ENCODE results near the gene RGS3. TPM values are rescaled to one million over a fixed set of nuclear protein-coding genes. Genes with fewer than 3 reads are reported as not detected.
A peak's percentile ranks its signal among the peaks of the same experiment; 100 is the strongest.

RGS3 gene
- total RNA-seq, 2 experiments from 2014 or later: 68.9 to 77.2 TPM

DNA sequence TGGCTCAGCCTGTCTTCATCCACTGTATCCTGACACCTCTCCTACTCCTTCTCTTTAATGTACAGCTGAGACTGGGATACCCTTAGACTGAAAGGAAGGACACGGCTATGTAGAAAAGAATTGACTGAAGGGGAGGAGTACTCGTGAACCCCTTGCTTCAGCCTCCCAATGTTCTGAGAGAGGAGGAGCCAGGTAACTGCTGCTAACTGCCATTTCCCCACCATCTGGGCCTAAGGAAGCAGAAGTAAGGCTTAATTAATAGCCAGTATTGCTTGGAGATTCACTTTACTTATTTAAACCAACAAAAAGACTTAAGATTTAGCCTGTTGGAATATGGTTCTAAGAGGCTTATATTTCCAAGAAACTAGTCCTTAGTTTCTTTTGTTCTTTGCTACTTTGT lies 18.8 kb upstream of the RGS3 start:
- CTCF ChIA-PET: interaction anchor here (1.4 to 10.0 kb wide), 8 partner anchors 10 to 217 kb away, joined by 4 to 169 read pairs (median 18); no protein-coding TSS in a partner anchor

DNA sequence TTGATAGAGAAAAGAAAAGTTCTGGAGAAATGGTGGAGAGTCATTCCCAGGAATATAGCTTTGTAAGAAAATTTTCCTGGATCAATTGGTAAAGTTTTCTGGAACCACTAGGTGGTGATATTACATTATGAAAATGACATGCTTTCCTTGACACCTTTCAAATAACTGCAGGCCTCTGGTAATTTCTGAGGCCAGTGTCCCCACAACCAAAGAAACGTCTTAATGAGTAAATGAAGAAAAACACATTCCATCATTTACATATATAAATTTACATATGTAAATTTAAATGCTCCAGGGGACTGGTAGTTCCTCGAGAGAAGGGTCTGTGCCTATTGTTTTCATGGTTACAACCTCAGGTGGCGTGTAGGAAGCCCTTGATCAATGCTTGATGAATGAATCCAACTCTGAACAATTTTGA lies 17.2 kb upstream of the RGS3 start:
- Mint-ChIP-seq H3K36me3 (ENCODE audit: low read depth) (no peaks in the 10 kb centered on the region), H3K4me1 (ENCODE audit: low read depth) (peaks cover 3% of the 10 kb centered on the region), H3K9me3 (ENCODE audit: insufficient read depth) (no peaks in the 10 kb centered on the region), H3K4me3 (no peak overlapping the region), H3K27me3 (ENCODE audit: low read depth) (no peaks in the 10 kb centered on the region), H3K27ac (no peak overlapping the region)
- ATAC-seq: no peak
- ChIA-PET POLR2A (interaction anchor here (1.1 kb wide), 1 partner anchor 135 kb away, joined by 4 read pairs; no protein-coding TSS in a partner anchor), CTCF (interaction anchor here (0.7 to 10.0 kb wide), 39 partner anchors 9 to 235 kb away, joined by 3 to 169 read pairs (median 4); partner anchors contain the start of genes ALAD, C9orf43, CDC26 and POLE3)
- DNase-seq: peak; percentile 31

More for the DNA sequence above, 18.8 kb upstream of the RGS3 start:
- DNase-seq (no peak), ATAC-seq (no peak)
- no peaks in the 10 kb centered on the region for H3K27me3 Mint-ChIP-seq (ENCODE audit: low read depth)
- peaks cover 3% of the 10 kb centered on the region for H3K4me1 Mint-ChIP-seq (ENCODE audit: low read depth)
- no peaks in the 10 kb centered on the region for H3K9me3 Mint-ChIP-seq (ENCODE audit: insufficient read depth)
- no peaks in the 10 kb centered on the region for H3K36me3 Mint-ChIP-seq (ENCODE audit: low read depth)
- no peak overlapping the region for H3K27ac Mint-ChIP-seq
- POLR2A ChIA-PET: no interaction called here
- no peak overlapping the region for H3K4me3 Mint-ChIP-seq

DNA sequence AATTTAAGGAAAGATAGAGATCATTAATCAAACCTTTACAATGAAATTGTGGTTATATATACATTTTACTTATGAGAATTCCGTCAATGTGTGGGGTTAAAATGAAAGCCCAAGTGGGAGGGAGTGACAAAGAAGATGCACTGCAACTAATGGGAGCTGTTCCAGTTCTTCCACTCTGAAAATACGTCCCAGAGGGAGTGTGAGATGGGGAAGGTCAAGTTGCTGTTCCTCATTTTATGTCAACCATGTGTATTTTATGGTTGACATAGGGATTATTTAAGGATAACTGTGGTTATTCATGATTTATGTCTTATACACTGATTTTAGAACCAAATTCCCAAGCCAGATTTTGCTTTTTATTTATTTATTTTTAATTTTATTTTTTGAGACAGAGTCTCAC lies 14.2 kb upstream of the RGS3 start:
- H3K4me1 Mint-ChIP-seq (ENCODE audit: low read depth): peaks cover 3% of the 10 kb centered on the region
- no peaks in the 10 kb centered on the region for H3K9me3 Mint-ChIP-seq (ENCODE audit: insufficient read depth)
- ChIA-PET POLR2A (no interaction called here), CTCF (interaction anchor here (1.8 to 10.0 kb wide), 3 partner anchors 133 to 207 kb away, joined by 6 to 169 read pairs (median 10); no protein-coding TSS in a partner anchor)
- ATAC-seq (no peak), DNase-seq (no peak)
- no peaks in the 10 kb centered on the region for H3K36me3 Mint-ChIP-seq (ENCODE audit: low read depth)
- H3K4me3 Mint-ChIP-seq: no peak overlapping the region
- H3K27ac Mint-ChIP-seq: no peak overlapping the region
- no peaks in the 10 kb centered on the region for H3K27me3 Mint-ChIP-seq (ENCODE audit: low read depth)

DNA sequence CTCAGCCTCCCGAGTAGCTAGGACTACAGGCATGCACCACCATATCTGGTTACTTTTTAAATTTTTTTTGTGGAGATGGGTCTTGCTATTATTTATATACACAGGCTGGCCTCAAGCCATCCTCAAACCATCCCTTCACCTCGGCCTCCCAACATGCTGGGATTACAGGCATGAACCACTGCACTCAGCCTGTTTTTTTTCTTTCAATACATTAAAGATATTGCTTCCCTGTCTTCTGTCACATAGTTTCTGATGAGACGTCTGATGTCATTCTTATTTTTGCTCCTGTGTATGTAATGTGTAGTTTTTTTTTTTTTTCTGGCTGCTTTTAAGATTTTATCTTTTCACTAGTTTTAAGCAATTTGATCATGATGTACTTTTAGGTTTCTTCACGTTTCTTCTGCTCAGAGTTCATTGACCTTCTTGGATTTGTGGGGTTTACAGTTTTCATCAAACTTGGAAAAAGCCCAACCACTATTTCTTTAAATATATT lies 11.4 kb upstream of the RGS3 start:
- Mint-ChIP-seq H3K4me1 (ENCODE audit: low read depth) (peaks cover 8% of the 10 kb centered on the region), H3K27ac (no peak overlapping the region), H3K9me3 (ENCODE audit: insufficient read depth) (no peaks in the 10 kb centered on the region), H3K27me3 (ENCODE audit: low read depth) (no peaks in the 10 kb centered on the region), H3K36me3 (ENCODE audit: low read depth) (no peaks in the 10 kb centered on the region), H3K4me3 (no peak overlapping the region)
- DNase-seq (no peak), ATAC-seq (no peak)
- CTCF ChIA-PET: interaction anchor here (0.6 to 10.0 kb wide), 6 partner anchors 45 to 204 kb away, joined by 3 to 169 read pairs (median 7); no protein-coding TSS in a partner anchor
- POLR2A ChIA-PET: no interaction called here

DNA sequence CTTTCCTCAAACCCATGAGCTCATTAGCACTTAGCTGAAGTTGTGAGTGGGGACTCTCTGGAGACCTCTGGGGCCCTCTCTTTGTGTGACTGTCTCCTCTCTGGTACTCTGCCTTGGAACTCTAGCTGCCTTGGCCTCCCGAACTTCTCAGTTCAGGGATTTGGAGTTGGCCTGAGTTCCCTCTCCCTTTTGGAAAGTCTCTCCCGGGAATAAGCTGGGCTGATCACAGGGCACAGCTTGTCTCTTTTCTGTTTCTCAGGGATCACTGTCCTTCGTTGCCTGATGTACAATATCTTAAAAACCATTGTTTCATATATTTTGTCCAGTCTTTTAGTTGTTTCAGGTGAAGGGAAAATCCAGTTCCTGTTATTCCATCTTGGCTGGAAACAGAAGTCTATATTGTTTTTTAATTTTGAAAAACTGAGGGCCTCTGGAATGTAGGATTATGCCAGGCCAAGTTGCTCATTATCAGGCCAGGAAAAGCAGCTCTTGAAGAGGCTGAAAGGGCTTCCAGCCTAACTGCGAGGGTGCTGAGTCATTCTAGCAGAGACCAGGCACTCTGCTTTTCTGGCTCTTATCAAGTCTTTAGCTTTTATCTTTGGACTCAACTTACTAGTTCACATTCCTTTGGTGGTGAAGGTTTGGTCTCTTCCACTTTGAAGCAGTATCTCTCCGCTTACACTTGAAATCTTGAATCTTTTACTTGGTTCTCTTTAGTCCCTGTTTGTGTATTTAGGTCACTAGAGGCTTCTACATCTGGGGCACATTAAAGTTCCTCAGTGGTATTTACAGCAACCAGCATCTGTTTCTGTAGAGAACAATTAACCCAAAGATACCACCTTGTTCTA lies 8.4 kb upstream of the RGS3 start:
- peaks cover 11% of the 10 kb centered on the region for H3K4me1 Mint-ChIP-seq (ENCODE audit: low read depth)
- no peaks in the 10 kb centered on the region for H3K36me3 Mint-ChIP-seq (ENCODE audit: low read depth)
- no peak for ATAC-seq
- no peaks in the 10 kb centered on the region for H3K9me3 Mint-ChIP-seq (ENCODE audit: insufficient read depth)
- H3K4me3 Mint-ChIP-seq: no peak overlapping the region
- H3K27me3 Mint-ChIP-seq (ENCODE audit: low read depth): no peaks in the 10 kb centered on the region
- DNase-seq: no peak
- H3K27ac Mint-ChIP-seq: no peak overlapping the region
- ChIA-PET CTCF (interaction anchor here (0.6 to 3.2 kb wide), 14 partner anchors 9 to 203 kb away, joined by 3 to 16 read pairs (median 4); partner anchors contain the start of gene ALAD), POLR2A (interaction anchor here (1.2 kb wide), 1 partner anchor 134 kb away, joined by 4 read pairs; no protein-coding TSS in a partner anchor)

DNA sequence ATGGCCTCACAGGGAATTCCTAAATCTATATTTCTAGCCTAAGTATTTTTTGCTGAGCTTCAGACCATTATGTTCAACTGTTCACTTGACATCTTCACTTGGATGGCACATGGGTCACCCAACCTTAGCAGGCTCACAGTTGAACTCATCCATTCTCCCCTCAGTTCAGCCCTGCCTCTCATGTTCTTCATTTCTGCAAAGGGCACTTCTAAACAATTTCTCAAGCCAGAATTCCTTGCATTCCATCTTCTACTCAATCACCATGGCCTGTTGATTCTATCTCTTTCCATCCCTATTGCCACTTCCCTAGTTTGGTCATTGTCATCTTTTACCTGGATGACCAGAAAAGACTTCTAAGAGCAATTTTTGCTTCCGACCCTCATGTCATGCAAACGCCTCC lies 7.3 kb upstream of the RGS3 start:
- H3K27me3 Mint-ChIP-seq (ENCODE audit: low read depth): no peaks in the 10 kb centered on the region

DNA sequence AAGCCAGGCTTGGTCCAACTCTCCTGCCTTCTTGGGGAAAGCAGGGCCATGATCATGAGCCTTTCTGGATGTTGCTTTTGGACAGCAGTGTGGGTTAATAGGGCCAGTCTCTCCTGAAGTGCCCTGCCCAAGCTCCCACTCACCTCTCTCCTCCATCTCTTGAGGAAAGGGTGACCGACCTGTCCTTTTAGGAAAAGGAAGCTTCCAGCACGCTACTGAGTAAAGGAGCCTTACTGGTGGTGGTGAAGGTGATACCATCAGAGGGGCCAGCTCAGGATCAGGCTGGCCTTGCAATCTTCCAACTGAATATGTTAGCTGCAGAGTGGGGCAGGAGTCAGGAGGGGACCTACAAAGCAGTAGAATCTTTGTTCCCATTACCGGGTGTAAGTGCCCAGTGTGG lies 2.2 kb upstream of the RGS3 start:
- DNase-seq (no peak), ATAC-seq (no peak)
- H3K27ac Mint-ChIP-seq: no peak overlapping the region
- ChIA-PET POLR2A (no interaction called here), CTCF (interaction anchor here (0.7 kb wide), 1 partner anchor 121 kb away, joined by 3 read pairs; no protein-coding TSS in a partner anchor)
- H3K4me3 Mint-ChIP-seq: no peak overlapping the region
- no peaks in the 10 kb centered on the region for H3K27me3 Mint-ChIP-seq (ENCODE audit: low read depth)
- no peaks in the 10 kb centered on the region for H3K9me3 Mint-ChIP-seq (ENCODE audit: insufficient read depth)
- no peaks in the 10 kb centered on the region for H3K36me3 Mint-ChIP-seq (ENCODE audit: low read depth)
- H3K4me1 Mint-ChIP-seq (ENCODE audit: low read depth): peaks cover 9% of the 10 kb centered on the region

More for the DNA sequence above, 7.3 kb upstream of the RGS3 start:
- no peak for DNase-seq
- no peak overlapping the region for H3K4me3 Mint-ChIP-seq
- no peaks in the 10 kb centered on the region for H3K36me3 Mint-ChIP-seq (ENCODE audit: low read depth)
- no peak overlapping the region for H3K27ac Mint-ChIP-seq
- H3K4me1 Mint-ChIP-seq (ENCODE audit: low read depth): peaks cover 11% of the 10 kb centered on the region
- ATAC-seq: no peak
- ChIA-PET POLR2A (no interaction called here), CTCF (interaction anchor here (1.4 to 3.2 kb wide), 4 partner anchors 10 to 199 kb away, joined by 3 to 16 read pairs (median 10); no protein-coding TSS in a partner anchor)
- H3K9me3 Mint-ChIP-seq (ENCODE audit: insufficient read depth): no peaks in the 10 kb centered on the region

DNA sequence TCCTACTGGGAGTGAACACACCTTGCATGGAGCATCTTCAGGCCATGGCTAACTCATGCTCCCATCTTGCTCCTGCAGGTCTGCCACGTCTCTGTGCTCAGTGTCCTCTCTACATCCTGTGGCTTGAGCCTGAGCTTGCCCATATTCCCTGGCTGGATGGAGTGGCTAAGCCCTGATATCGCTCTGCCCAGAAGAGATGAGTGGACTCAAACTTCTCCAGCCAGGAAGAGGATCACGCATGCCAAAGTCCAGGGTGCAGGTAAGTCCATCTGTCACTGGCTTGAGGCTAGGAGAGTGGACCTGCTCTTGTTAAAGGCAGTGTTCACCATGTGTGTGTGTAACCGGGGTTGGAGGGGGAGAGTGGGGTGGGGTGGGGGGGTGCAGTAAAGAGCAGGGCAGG lies 1.6 kb upstream of the RGS3 start:
- Mint-ChIP-seq H3K4me3 (no peak overlapping the region), H3K36me3 (ENCODE audit: low read depth) (no peaks in the 10 kb centered on the region), H3K4me1 (ENCODE audit: low read depth) (peaks cover 9% of the 10 kb centered on the region), H3K27ac (no peak overlapping the region), H3K9me3 (ENCODE audit: insufficient read depth) (no peaks in the 10 kb centered on the region), H3K27me3 (ENCODE audit: low read depth) (no peaks in the 10 kb centered on the region)
- DNase-seq: no peak
- no peak for ATAC-seq
- ChIA-PET CTCF (no interaction called here), POLR2A (no interaction called here)

DNA sequence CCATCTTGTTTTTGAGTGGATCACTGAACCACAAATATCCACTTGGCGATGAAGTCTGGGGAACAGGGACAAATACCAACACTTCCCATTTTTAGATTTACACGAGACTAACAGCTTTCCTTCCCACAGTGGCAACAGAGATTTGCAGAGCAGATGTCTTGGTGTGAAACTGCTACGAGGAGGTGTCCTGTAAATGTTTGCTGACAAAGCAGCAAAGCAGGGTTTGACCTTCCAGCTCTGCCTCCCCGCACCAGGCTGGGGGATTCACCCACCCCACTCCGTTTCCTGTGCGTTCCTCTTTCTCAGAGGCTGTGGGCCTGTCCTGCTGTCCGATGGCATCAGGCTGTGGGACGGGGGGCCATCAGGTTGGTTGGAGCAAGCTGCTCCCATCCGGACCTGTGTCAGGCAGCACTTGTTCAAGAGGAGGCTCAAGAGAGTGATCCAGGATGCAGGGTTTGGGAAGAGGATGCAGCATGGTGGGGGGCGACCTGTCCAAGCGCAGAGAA lies 693 bp upstream of the RGS3 start:
- Mint-ChIP-seq H3K4me1 (ENCODE audit: low read depth) (peaks cover 6% of the 10 kb centered on the region), H3K9me3 (ENCODE audit: insufficient read depth) (no peaks in the 10 kb centered on the region), H3K36me3 (ENCODE audit: low read depth) (peaks cover 2% of the 10 kb centered on the region), H3K27me3 (ENCODE audit: low read depth) (no peaks in the 10 kb centered on the region), H3K4me3 (no peak overlapping the region), H3K27ac (no peak overlapping the region)
- DNase-seq (no peak), ATAC-seq (no peak)
- POLR2A ChIA-PET: no interaction called here
- CTCF ChIA-PET: no interaction called here

DNA sequence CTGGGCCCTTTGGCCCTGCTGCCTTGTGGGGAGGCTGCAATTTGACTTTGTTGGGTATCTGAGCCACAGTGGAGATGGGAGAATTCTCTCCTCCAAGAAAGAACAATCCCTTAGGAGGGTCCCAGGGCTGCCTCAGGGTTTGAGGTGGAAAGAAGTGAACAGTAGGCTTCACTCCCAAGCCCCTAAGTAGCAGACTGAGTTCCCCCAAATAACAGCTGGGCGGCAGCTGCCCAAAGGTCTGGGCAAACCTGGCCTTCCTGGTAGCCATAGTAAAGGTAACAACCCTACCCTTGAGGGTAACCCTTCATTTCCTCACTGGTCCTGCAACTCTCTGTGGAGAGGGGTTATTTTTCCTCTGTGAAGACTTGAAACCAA lies 746 bp downstream of the RGS3 start:
- ATAC-seq (no peak), DNase-seq (no peak)
- ChIA-PET POLR2A (no interaction called here), CTCF (interaction anchor here (1.3 kb wide), 1 partner anchor 18 kb away, joined by 4 read pairs; no protein-coding TSS in a partner anchor)
- H3K36me3 Mint-ChIP-seq (ENCODE audit: low read depth): peaks cover 2% of the 10 kb centered on the region
- peaks cover 6% of the 10 kb centered on the region for H3K4me1 Mint-ChIP-seq (ENCODE audit: low read depth)
- H3K27me3 Mint-ChIP-seq (ENCODE audit: low read depth): no peaks in the 10 kb centered on the region
- H3K9me3 Mint-ChIP-seq (ENCODE audit: insufficient read depth): no peaks in the 10 kb centered on the region
- H3K27ac Mint-ChIP-seq: no peak overlapping the region
- H3K4me3 Mint-ChIP-seq: no peak overlapping the region

DNA sequence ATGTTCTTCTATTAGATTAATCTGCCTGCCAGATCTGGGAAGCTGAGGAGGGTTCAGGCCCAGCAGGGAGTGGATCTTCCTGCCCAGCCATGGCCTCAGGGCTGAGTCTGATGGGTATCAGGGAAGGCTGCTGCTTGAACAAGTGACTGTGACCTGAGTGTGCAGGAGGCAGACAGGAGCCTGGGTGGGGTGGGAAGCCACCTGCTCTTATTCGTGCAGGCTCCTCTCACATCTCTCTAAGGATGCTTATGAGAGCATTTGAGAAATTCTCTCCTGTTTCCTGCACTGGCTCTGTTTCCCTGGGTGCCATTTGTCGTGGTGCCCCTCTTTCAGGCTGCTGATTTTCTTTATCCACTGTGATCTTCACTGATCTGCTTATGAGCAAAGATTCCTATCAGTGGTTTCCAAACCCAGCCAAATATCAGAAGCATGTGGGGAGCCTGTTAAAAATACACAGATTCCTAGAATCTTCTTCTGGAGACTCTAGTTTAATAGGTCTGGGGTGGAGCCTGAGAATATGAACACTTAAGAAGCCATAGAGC lies 2.1 kb downstream of the RGS3 start:
- Mint-ChIP-seq H3K27me3 (ENCODE audit: low read depth) (peaks cover 2% of the 10 kb centered on the region), H3K4me3 (no peak overlapping the region), H3K4me1 (ENCODE audit: low read depth) (peaks cover 6% of the 10 kb centered on the region), H3K27ac (no peak overlapping the region), H3K9me3 (ENCODE audit: insufficient read depth) (no peaks in the 10 kb centered on the region), H3K36me3 (ENCODE audit: low read depth) (peaks cover 2% of the 10 kb centered on the region)
- DNase-seq: no peak
- CTCF ChIA-PET: interaction anchor here (0.8 kb wide), 1 partner anchor 59 kb away, joined by 3 read pairs; no protein-coding TSS in a partner anchor
- ATAC-seq: no peak
- POLR2A ChIA-PET: interaction anchor here (0.6 kb wide), 1 partner anchor 39 kb away, joined by 3 read pairs; no protein-coding TSS in a partner anchor

All from activated CD8-positive, alpha-beta T cell treated with anti-CD3 and anti-CD28 coated beads, Interleukin-2, amount 10 ng/mL, durations not matched to agents 7 days and 5 days (primary cell).